ENCODE results near the gene LDB3. TPM values are rescaled to one million over a fixed set of nuclear protein-coding genes. Genes with fewer than 3 reads are reported as not detected.

The LDB3 gene
- total RNA-seq, 1 donor from 2014 or later: 0.22 TPM

DNA sequence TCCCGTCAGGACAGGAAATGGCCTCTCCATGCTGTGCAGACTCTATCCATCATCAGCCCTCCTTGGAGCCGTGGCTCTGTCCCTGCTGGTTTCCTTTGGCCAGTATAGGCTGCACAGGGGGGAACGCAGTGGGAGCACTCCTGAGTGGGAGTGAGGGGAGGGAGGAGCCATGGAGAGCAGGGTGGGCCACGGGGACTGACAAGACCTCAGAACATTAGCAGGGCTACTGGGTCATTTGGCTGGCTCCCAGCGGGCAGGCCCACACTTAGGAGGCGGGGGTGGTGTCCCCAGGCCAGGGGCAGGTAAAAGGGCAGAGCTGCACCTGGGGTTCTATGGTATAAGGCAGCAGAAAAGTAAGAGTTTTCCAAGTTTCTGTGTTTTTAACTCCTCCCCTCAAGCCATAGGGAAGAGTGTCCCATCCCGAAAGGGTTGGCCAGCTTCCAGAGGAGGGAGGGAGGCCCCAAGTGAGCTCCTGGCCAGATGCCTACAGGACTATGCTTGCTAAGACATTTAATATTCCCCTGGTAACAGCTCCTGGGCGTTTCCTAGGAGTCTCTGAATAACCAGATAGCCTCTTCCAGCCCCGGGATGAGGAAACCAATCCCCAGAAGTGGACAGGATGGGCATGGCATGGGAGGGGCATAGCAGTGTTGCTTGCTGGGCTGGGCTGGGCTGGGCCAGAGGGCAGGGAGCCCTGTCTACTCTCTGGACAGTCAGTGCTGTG lies 19.4 kb upstream of the LDB3 start:
- no peak overlapping the region for H3K27ac Mint-ChIP-seq
- H3K36me3 Mint-ChIP-seq: no peaks in the 10 kb centered on the region
- DNase-seq (ENCODE audit: low spot score in 2 of 2, unreplicated experiment in 2 of 2): peak in 1 of 2 experiments; percentile 37
- no peaks in the 10 kb centered on the region for H3K9me3 Mint-ChIP-seq
- no peak overlapping the region for H3K4me3 Mint-ChIP-seq
- peaks cover 30% of the 10 kb centered on the region for H3K4me1 Mint-ChIP-seq
- H3K27me3 Mint-ChIP-seq (ENCODE audit: low read depth): peaks cover 53% of the 10 kb centered on the region
- TF ChIP-seq, protein P1, sequence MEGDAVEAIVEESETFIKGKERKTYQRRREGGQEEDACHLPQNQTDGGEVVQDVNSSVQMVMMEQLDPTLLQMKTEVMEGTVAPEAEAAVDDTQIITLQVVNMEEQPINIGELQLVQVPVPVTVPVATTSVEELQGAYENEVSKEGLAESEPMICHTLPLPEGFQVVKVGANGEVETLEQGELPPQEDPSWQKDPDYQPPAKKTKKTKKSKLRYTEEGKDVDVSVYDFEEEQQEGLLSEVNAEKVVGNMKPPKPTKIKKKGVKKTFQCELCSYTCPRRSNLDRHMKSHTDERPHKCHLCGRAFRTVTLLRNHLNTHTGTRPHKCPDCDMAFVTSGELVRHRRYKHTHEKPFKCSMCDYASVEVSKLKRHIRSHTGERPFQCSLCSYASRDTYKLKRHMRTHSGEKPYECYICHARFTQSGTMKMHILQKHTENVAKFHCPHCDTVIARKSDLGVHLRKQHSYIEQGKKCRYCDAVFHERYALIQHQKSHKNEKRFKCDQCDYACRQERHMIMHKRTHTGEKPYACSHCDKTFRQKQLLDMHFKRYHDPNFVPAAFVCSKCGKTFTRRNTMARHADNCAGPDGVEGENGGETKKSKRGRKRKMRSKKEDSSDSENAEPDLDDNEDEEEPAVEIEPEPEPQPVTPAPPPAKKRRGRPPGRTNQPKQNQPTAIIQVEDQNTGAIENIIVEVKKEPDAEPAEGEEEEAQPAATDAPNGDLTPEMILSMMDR (IDR thresholded peaks at IDR 0.05; ENCODE audit: unreplicated experiment): no peak

DNA sequence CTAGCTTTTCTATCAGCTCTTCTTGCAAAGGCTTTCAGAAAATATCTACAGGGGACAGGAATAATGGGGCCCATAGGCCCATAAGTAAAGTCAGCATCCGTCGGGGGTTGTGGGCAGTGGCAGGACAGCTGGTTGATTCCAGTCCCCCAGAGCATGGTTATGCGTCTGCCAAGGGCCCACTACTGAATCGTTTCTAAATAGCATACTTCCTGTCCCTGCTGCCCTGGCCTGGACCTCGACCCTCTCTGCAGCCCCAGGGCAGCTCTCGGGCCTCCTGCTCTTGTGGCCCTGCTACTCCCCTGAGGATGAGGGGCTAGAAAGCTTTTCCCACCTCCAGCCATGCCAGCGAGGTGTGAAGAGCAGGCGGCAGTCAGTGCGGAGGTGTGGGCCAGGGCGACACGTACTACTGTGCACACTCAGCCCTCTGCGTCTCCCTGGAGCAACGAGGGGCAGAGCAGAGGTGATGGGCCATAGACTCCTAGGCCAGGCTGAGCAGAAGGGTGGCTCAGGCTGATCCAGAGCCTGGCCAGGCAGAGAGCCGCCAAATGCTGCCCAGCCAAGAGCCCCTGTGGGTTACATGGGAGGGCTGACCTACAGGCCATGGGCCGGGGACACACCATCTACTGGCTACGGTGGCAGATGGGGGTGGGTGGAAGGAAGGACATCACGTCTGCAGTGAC lies 18.7 kb upstream of the LDB3 start:
- Mint-ChIP-seq H3K27ac (no peak overlapping the region), H3K4me3 (no peak overlapping the region)

DNA sequence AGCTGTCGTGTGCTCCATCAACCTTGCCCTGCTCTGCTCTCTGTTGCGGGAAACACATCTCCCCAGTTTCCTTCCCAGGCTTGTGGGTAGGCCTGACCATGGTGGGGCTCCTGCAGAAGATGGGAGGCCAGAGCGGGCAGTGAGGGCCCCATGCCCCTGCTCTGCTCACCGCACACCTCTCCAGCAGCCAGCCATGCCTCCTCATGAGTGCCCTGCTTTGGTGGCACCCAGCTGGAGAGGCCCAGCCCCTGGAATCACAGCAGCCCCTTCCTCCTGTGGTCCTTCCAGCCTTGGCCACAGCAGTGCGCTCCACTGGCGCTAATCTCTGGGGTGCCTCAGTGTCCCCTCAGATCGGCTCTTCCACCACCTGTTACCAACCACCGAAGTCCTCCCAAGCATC lies 18.2 kb upstream of the LDB3 start:
- TF ChIP-seq, protein P1 (IDR thresholded peaks at IDR 0.05; ENCODE audit: unreplicated experiment): no peak
- no peaks in the 10 kb centered on the region for H3K36me3 Mint-ChIP-seq
- H3K4me3 Mint-ChIP-seq: no peak overlapping the region
- peaks cover 28% of the 10 kb centered on the region for H3K4me1 Mint-ChIP-seq
- no peak overlapping the region for H3K27ac Mint-ChIP-seq
- peaks cover 44% of the 10 kb centered on the region for H3K27me3 Mint-ChIP-seq (ENCODE audit: low read depth)
- H3K9me3 Mint-ChIP-seq: no peaks in the 10 kb centered on the region
- no peak for DNase-seq (ENCODE audit: low spot score in 2 of 2, unreplicated experiment in 2 of 2)

More for the DNA sequence above, 18.7 kb upstream of the LDB3 start:
- peaks cover 45% of the 10 kb centered on the region for H3K27me3 Mint-ChIP-seq (ENCODE audit: low read depth)
- DNase-seq (ENCODE audit: low spot score in 2 of 2, unreplicated experiment in 2 of 2): peak in 1 of 2 experiments; percentile 29
- H3K36me3 Mint-ChIP-seq: no peaks in the 10 kb centered on the region
- H3K4me1 Mint-ChIP-seq: peaks cover 28% of the 10 kb centered on the region
- TF ChIP-seq, protein P1 (IDR thresholded peaks at IDR 0.05; ENCODE audit: unreplicated experiment): no peak
- H3K9me3 Mint-ChIP-seq: no peaks in the 10 kb centered on the region

- Mint-ChIP-seq H3K36me3 (no peaks in the 10 kb centered on the region), H3K27me3 (ENCODE audit: low read depth) (peaks cover 47% of the 10 kb centered on the region), H3K27ac (no peak overlapping the region), H3K4me3 (no peak overlapping the region), H3K4me1 (peaks cover 28% of the 10 kb centered on the region), H3K9me3 (no peaks in the 10 kb centered on the region)
- TF ChIP-seq, protein P1 (IDR thresholded peaks at IDR 0.05; ENCODE audit: unreplicated experiment): no peak
- DNase-seq (ENCODE audit: low spot score in 2 of 2, unreplicated experiment in 2 of 2): no peak
These were observed 17.3 kb upstream of the LDB3 start for GRCh38 chr10:86651021-86651471.

DNA sequence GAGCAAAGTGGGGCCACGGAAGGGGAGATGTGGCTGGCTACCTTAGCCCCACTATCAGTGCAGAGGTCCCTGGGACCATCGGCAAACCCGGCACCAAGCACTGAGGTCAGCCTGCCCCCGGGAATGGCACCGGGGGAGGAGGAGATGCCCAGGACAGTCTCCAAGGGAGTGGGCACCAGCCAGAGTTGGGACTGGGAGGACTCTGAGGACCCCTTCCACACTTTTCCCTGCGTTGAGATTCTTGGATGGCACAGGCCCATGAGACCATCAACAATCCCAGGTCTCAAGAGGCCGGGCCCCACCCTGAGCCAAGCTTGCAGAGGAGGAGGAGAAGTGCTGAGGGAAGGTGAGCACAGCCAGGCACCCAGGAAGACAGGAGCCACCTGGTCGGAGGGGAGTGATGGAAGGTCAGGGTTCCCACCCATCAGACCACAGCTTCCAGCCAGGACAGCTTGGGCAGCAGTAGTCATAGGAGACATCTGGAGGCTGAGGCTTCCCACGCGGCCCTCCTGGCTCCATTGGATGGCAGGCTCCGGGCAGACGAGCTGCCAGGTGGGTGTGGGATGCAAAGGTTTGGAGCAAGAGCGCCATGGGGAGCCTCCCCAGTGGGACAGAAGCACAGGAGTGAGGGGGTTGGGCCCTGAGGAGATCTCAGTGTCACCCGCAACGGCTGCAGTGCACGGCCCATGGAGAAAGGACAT lies 16.5 kb upstream of the LDB3 start:
- Mint-ChIP-seq H3K27me3 (ENCODE audit: low read depth) (peaks cover 47% of the 10 kb centered on the region), H3K27ac (no peak overlapping the region), H3K4me1 (peaks cover 23% of the 10 kb centered on the region), H3K4me3 (no peak overlapping the region), H3K9me3 (no peaks in the 10 kb centered on the region), H3K36me3 (no peaks in the 10 kb centered on the region)
- TF ChIP-seq, protein P1 (IDR thresholded peaks at IDR 0.05; ENCODE audit: unreplicated experiment): no peak
- DNase-seq (ENCODE audit: low spot score in 2 of 2, unreplicated experiment in 2 of 2): no peak

Measured in mesothelial cell of epicardium (in vitro differentiated cells).